ENCODE data around the gene MYOT. TPM values are rescaled to one million over a fixed set of nuclear protein-coding genes. Genes with fewer than 3 reads are reported as not detected.

The MYOT gene
- total RNA-seq, 4 donors from 2014 or later = 16.1 to 52.0 (median 24.3) TPM

GRCh38 chr5:137837491-137838394, 29.9 kb upstream of the MYOT start:
- H3K9me3 ChIP-seq = no peaks in the 10 kb centered on the region
- peak overlapping the region in 2 of 4 donors; percentile 6 to 50 for H3K27ac ChIP-seq
- whole genome bisulfite sequencing, 2 donors = 64 to 68% methylated on average over 2 of the region's 2 CpGs
- peaks cover 0 to 37% (median 3%) of the 10 kb centered on the region in 4 donors for H3K4me1 ChIP-seq
- no peaks in the 10 kb centered on the region for H3K36me3 ChIP-seq
- no peaks in the 10 kb centered on the region for H3K27me3 ChIP-seq
- DNase-seq (ENCODE audit: low spot score in 2 of 2) = no peak
- H3K4me3 ChIP-seq = no peak overlapping the region
- TF ChIP-seq EP300 (IDR thresholded peaks at IDR 0.05) = no peak
- no peak for TF ChIP-seq POLR2A (IDR thresholded peaks at IDR 0.05)
- TF ChIP-seq CTCF (IDR thresholded peaks at IDR 0.05) = no peak

- Histone ChIP-seq H3K27me3 (no peaks in the 10 kb centered on the region), H3K4me3 (no peak overlapping the region), H3K9me3 (no peaks in the 10 kb centered on the region), H3K36me3 (no peaks in the 10 kb centered on the region), H3K4me1 (peaks cover 0 to 37% (median 3%) of the 10 kb centered on the region in 4 donors), H3K27ac (no peak overlapping the region)
- DNase-seq (ENCODE audit: low spot score in 2 of 2) = no peak
- TF ChIP-seq CTCF (IDR thresholded peaks at IDR 0.05) (no peak), POLR2A (IDR thresholded peaks at IDR 0.05) (no peak), EP300 (IDR thresholded peaks at IDR 0.05) (no peak)
Measured at GRCh38 chr5:137838976-137839375, 28.7 kb upstream of the MYOT start.

- TF ChIP-seq POLR2A (IDR thresholded peaks at IDR 0.05) (no peak), CTCF (IDR thresholded peaks at IDR 0.05) (no peak), EP300 (IDR thresholded peaks at IDR 0.05) (no peak)
- H3K27me3 ChIP-seq = no peaks in the 10 kb centered on the region
- no peaks in the 10 kb centered on the region for H3K9me3 ChIP-seq
- H3K36me3 ChIP-seq = peaks cover 0 to 3% (median 0%) of the 10 kb centered on the region in 3 donors
- no peak overlapping the region for H3K4me3 ChIP-seq
- no peak overlapping the region for H3K27ac ChIP-seq
- 65 to 77% methylated on average over 5 of the region's 5 CpGs for whole genome bisulfite sequencing, 2 donors
- no peak for DNase-seq (ENCODE audit: low spot score in 2 of 2)
- H3K4me1 ChIP-seq = peaks cover 0 to 26% (median 3%) of the 10 kb centered on the region in 4 donors
Measured at GRCh38 chr5:137842296-137842695, 25.4 kb upstream of the MYOT start.

DNA sequence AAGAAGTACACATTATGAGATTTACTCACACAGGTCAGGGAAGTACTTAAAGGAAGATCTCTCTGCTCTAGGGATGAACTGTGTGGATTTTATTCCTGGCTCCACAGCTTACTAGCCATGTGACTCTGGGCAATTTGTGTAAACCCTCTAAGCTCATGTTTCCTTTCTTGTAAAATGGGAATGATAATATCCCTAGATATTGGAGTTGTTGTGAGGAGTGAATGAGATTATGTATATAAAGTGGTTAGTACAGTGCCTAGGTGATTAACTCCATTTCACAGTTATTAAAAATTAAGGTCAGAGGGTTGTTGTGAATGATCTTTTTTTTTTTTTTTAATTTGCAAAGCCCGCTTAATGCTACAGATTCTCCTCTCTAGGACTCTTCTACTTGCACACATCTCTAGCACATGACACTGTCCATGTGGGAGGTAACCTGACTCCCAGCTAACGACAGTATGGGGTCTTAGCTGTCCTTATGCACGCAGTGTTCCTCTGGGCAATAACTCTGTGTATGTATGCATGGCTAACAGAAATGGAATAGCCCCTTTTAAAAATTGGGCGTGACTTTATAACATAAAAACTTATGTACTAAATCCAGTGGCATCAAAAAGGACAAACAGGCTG, 23.9 kb upstream of the MYOT start:
- TF ChIP-seq POLR2A (IDR thresholded peaks at IDR 0.05) (no peak), CTCF (IDR thresholded peaks at IDR 0.05) (no peak), EP300 (IDR thresholded peaks at IDR 0.05) (no peak)
- Histone ChIP-seq H3K4me1 (peaks cover 0 to 20% (median 0%) of the 10 kb centered on the region in 4 donors), H3K27me3 (no peaks in the 10 kb centered on the region), H3K9me3 (no peaks in the 10 kb centered on the region), H3K36me3 (peaks cover 0 to 3% (median 0%) of the 10 kb centered on the region in 3 donors), H3K4me3 (no peak overlapping the region), H3K27ac (no peak overlapping the region)
- DNase-seq (ENCODE audit: low spot score in 2 of 2) = no peak
- WGBS, 2 donors = 61 to 64% methylated on average over 4 of the region's 4 CpGs

DNA sequence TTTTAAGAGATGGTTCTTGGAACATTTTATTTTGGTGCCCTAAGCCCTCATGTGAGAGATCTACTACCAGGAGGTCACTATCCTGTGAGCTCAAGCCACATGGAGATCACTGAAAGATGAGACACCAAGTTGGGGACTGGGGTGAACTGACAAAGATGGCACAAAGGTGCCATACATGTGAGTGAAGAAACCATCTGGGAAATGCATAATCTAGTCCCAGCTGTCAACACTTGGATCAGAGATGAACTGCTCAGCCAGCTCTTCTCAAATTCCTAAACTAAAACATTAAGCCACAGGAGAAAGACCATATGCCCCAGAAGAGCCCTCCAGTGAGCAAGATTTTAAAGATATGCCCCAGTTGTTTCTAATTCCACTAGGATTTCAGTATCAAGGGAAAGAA, 22.2 kb upstream of the MYOT start:
- no peak for DNase-seq (ENCODE audit: low spot score in 2 of 2)
- Histone ChIP-seq H3K4me3 (no peak overlapping the region), H3K9me3 (no peaks in the 10 kb centered on the region), H3K27me3 (no peaks in the 10 kb centered on the region), H3K27ac (no peak overlapping the region), H3K36me3 (peaks cover 0 to 3% (median 0%) of the 10 kb centered on the region in 3 donors), H3K4me1 (peaks cover 0 to 12% (median 0%) of the 10 kb centered on the region in 4 donors)
- TF ChIP-seq CTCF (IDR thresholded peaks at IDR 0.05) (no peak), POLR2A (IDR thresholded peaks at IDR 0.05) (no peak), EP300 (IDR thresholded peaks at IDR 0.05) (no peak)

All from tibial nerve (tissue), 4 donors.